Measurements from ENCODE around the gene WAPL.

Gene WAPL

GRCh38 chr10:86388119-86388704 is 133.4 kb downstream of the WAPL start:
- H2AFZ ChIP-seq (ENCODE audit: low read length) = no peak overlapping the region
- no peaks in the 10 kb centered on the region for H3K4me1 ChIP-seq (ENCODE audit: insufficient read depth, low read length, poor library complexity, severe bottlenecking)
- H3K27me3 ChIP-seq (ENCODE audit: insufficient read depth, low read length, poor library complexity, severe bottlenecking) = no peaks in the 10 kb centered on the region
- TF ChIP-seq EZH2phosphoT487 (IDR thresholded peaks at IDR 0.05; ENCODE audit: borderline replicate concordance) (no peak), CTCF (conservative IDR thresholded peaks at IDR 0.05; ENCODE audit: low read length) (no peak)
- no peaks in the 10 kb centered on the region for H3K36me3 ChIP-seq (ENCODE audit: insufficient read depth, low read length)
- no peak overlapping the region for H3K4me3 ChIP-seq (ENCODE audit: low read length, poor library complexity, severe bottlenecking)
- H3K9me2 ChIP-seq (replicated peaks; ENCODE audit: low read depth, low read length) = no peaks in the 10 kb centered on the region
- H3F3A ChIP-seq (ENCODE audit: low read depth) = no peaks in the 10 kb centered on the region
- no peak overlapping the region for H3K4me2 ChIP-seq (ENCODE audit: low read depth, low read length, poor library complexity, severe bottlenecking)
- H3K9ac ChIP-seq (ENCODE audit: low read depth, low read length, poor library complexity, severe bottlenecking) = no peak overlapping the region
- H4K20me1 ChIP-seq (ENCODE audit: insufficient read depth, low read length, poor library complexity, severe bottlenecking) = no peaks in the 10 kb centered on the region
- no peaks in the 10 kb centered on the region for H3K79me2 ChIP-seq (ENCODE audit: insufficient read depth, low read length)
- H3K9me3 ChIP-seq (ENCODE audit: insufficient read depth, low read depth, low read length) = no peaks in the 10 kb centered on the region

- Histone ChIP-seq H3K4me2 (ENCODE audit: low read depth, low read length, poor library complexity, severe bottlenecking) (no peak overlapping the region), H3K9ac (ENCODE audit: low read depth, low read length, poor library complexity, severe bottlenecking) (no peak overlapping the region), H3K79me2 (ENCODE audit: insufficient read depth, low read length) (no peaks in the 10 kb centered on the region), H3K4me1 (ENCODE audit: insufficient read depth, low read length, poor library complexity, severe bottlenecking) (no peaks in the 10 kb centered on the region), H3K36me3 (ENCODE audit: insufficient read depth, low read length) (no peaks in the 10 kb centered on the region), H3K4me3 (ENCODE audit: low read length, poor library complexity, severe bottlenecking) (no peak overlapping the region), H3K9me3 (ENCODE audit: insufficient read depth, low read depth, low read length) (no peaks in the 10 kb centered on the region), H2AFZ (ENCODE audit: low read length) (no peak overlapping the region), H3K27me3 (ENCODE audit: insufficient read depth, low read length, poor library complexity, severe bottlenecking) (no peaks in the 10 kb centered on the region), H3K9me2 (replicated peaks; ENCODE audit: low read depth, low read length) (no peaks in the 10 kb centered on the region), H4K20me1 (ENCODE audit: insufficient read depth, low read length, poor library complexity, severe bottlenecking) (no peaks in the 10 kb centered on the region), H3F3A (ENCODE audit: low read depth) (no peaks in the 10 kb centered on the region)
- peak; percentile 17; the same call in 1 of the 2 replicates for TF ChIP-seq CTCF (conservative IDR thresholded peaks at IDR 0.05; ENCODE audit: low read length)
- no peak for TF ChIP-seq EZH2phosphoT487 (IDR thresholded peaks at IDR 0.05; ENCODE audit: borderline replicate concordance)
Observed at GRCh38 chr10:86387178-86387794, 134.3 kb downstream of the WAPL start.

- Histone ChIP-seq H3K4me1 (ENCODE audit: insufficient read depth, low read length, poor library complexity, severe bottlenecking) (no peaks in the 10 kb centered on the region), H3K9me3 (ENCODE audit: insufficient read depth, low read depth, low read length) (no peaks in the 10 kb centered on the region), H3F3A (ENCODE audit: low read depth) (no peaks in the 10 kb centered on the region), H3K36me3 (ENCODE audit: insufficient read depth, low read length) (no peaks in the 10 kb centered on the region), H4K20me1 (ENCODE audit: insufficient read depth, low read length, poor library complexity, severe bottlenecking) (no peaks in the 10 kb centered on the region), H3K27me3 (ENCODE audit: insufficient read depth, low read length, poor library complexity, severe bottlenecking) (no peaks in the 10 kb centered on the region), H3K79me2 (ENCODE audit: insufficient read depth, low read length) (no peaks in the 10 kb centered on the region), H3K4me2 (ENCODE audit: low read depth, low read length, poor library complexity, severe bottlenecking) (no peak overlapping the region), H3K9me2 (replicated peaks; ENCODE audit: low read depth, low read length) (no peaks in the 10 kb centered on the region), H3K9ac (ENCODE audit: low read depth, low read length, poor library complexity, severe bottlenecking) (no peak overlapping the region), H3K4me3 (ENCODE audit: low read length, poor library complexity, severe bottlenecking) (no peak overlapping the region), H2AFZ (ENCODE audit: low read length) (no peak overlapping the region)
- TF ChIP-seq EZH2phosphoT487 (IDR thresholded peaks at IDR 0.05; ENCODE audit: borderline replicate concordance) (no peak), CTCF (conservative IDR thresholded peaks at IDR 0.05; ENCODE audit: low read length) (no peak)
Observed at GRCh38 chr10:86385806-86386205, 135.8 kb downstream of the WAPL start.
